BLaER1 (cell line): ENCODE measurements around the gene KLHDC10.
"Not testable (repeated sequence)": the region's sequence is repeated elsewhere in the genome, so short reads cannot be mapped to it uniquely, and the experiment has no call there.

Source experiments
- H3K27ac ChIP-seq: shearing (Covaris generic); formaldehyde crosslinking; 2 replicates; pipeline ENCODE4 v1.8.1; 2022
- H3K27me3 ChIP-seq: shearing (Covaris generic); formaldehyde crosslinking; 2 replicates; pipeline ENCODE4 v1.8.1; 2022
- H3K36me3 ChIP-seq: shearing (Covaris generic); formaldehyde crosslinking; 2 replicates; pipeline ENCODE4 v1.8.1; 2022
- H3K4me1 ChIP-seq: shearing (Covaris generic); formaldehyde crosslinking; 2 replicates; pipeline ENCODE4 v1.8.1; 2022
- H3K4me2 ChIP-seq: shearing (Covaris generic); formaldehyde crosslinking; 2 replicates; pipeline ENCODE4 v1.8.1; 2022
- H3K4me3 ChIP-seq: shearing (Covaris generic); formaldehyde crosslinking; 2 replicates; pipeline ENCODE4 v1.8.1; 2022
- H3K9ac ChIP-seq: shearing (Covaris generic); formaldehyde crosslinking; 2 replicates; pipeline ENCODE4 v1.8.1; 2022
- H3K9me3 ChIP-seq: shearing (Covaris generic); formaldehyde crosslinking; 2 replicates; pipeline ENCODE4 v1.8.1; 2022
- H4K20me1 ChIP-seq: shearing (Covaris generic); formaldehyde crosslinking; 2 replicates; pipeline ENCODE4 v1.8.1; 2022
- Cebpa-rat ChIP-seq: shearing (Covaris generic); IDR thresholded peaks from 2 replicates; pipeline ENCODE4 v1.8.1; 2022

KLHDC10 gene

GRCh38 chr7:130092598-130092997 lies 22.3 kb downstream of the KLHDC10 start:
- Histone ChIP-seq H3K27me3 (no peaks in the 10 kb centered on the region), H4K20me1 (peaks cover 86% of the 10 kb centered on the region), H3K9ac (no peak overlapping the region), H3K4me3 (no peak overlapping the region), H3K4me2 (no peak overlapping the region), H3K27ac (no peak overlapping the region), H3K9me3 (no peaks in the 10 kb centered on the region), H3K4me1 (no peaks in the 10 kb centered on the region), H3K36me3 (peaks cover 10% of the 10 kb centered on the region; the same call in 1 of the 2 replicates)
- TF ChIP-seq Cebpa-rat: no peak

- no peaks in the 10 kb centered on the region for H3K27me3 ChIP-seq
- H3K36me3 ChIP-seq: peaks cover 7% of the 10 kb centered on the region; the same call in 1 of the 2 replicates
- H3K4me3 ChIP-seq: no peak overlapping the region
- peaks cover 60% of the 10 kb centered on the region for H4K20me1 ChIP-seq
- no peaks in the 10 kb centered on the region for H3K9me3 ChIP-seq
- no peaks in the 10 kb centered on the region for H3K4me1 ChIP-seq
- TF ChIP-seq Cebpa-rat: no peak
- H3K27ac ChIP-seq: no peak overlapping the region
- H3K4me2 ChIP-seq: no peak overlapping the region
- H3K9ac ChIP-seq: no peak overlapping the region
These were observed 25.5 kb downstream of the KLHDC10 start for GRCh38 chr7:130095812-130096211.

DNA sequence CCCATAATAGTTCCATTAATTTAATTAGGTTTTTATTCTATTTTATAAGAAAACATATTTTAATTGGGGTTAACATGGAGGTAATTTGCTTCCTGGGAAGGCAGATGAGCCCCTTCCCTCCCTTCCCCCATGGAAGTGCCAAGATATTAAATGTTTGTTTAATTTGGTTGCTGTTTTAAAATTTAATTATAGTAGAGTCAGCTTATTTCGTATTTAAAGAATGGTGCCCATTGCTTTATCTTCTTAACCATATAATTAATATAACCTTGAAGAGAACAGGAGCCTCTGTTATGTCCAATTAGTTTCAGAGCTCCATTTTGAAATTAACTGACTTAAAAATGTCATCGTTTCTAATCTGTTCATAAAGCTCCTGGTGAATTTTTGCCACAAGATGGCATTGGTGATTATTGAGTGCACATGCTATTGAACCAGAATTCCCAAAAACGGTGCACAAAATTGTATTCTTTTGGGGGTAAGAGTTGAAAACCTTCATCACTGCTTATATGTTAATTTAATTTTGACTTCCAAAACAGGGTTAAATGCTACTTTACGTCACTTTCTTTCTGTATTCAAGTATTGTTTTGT lies 26.0 kb downstream of the KLHDC10 start:
- Histone ChIP-seq H3K4me1 (no peaks in the 10 kb centered on the region; the same call in 1 of the 2 replicates), H3K36me3 (peaks cover 7% of the 10 kb centered on the region; the same call in 1 of the 2 replicates), H3K9ac (no peak overlapping the region), H3K4me2 (no peak overlapping the region), H3K27me3 (no peaks in the 10 kb centered on the region), H3K9me3 (no peaks in the 10 kb centered on the region), H4K20me1 (peaks cover 55% of the 10 kb centered on the region), H3K4me3 (no peak overlapping the region), H3K27ac (no peak overlapping the region)
- TF ChIP-seq Cebpa-rat: no peak

- H3K4me1 ChIP-seq: peaks cover 12% of the 10 kb centered on the region; the same call in 1 of the 2 replicates
- no peak overlapping the region for H3K4me3 ChIP-seq
- H3K4me2 ChIP-seq: no peak overlapping the region
- no peaks in the 10 kb centered on the region for H3K9me3 ChIP-seq
- no peak for TF ChIP-seq Cebpa-rat
- H3K27me3 ChIP-seq: no peaks in the 10 kb centered on the region
- peaks cover 7% of the 10 kb centered on the region; the same call in 1 of the 2 replicates for H3K36me3 ChIP-seq
- peaks cover 45% of the 10 kb centered on the region for H4K20me1 ChIP-seq
- no peak overlapping the region for H3K9ac ChIP-seq
- no peak overlapping the region for H3K27ac ChIP-seq
These were observed 29.0 kb downstream of the KLHDC10 start for GRCh38 chr7:130099331-130099730.

DNA sequence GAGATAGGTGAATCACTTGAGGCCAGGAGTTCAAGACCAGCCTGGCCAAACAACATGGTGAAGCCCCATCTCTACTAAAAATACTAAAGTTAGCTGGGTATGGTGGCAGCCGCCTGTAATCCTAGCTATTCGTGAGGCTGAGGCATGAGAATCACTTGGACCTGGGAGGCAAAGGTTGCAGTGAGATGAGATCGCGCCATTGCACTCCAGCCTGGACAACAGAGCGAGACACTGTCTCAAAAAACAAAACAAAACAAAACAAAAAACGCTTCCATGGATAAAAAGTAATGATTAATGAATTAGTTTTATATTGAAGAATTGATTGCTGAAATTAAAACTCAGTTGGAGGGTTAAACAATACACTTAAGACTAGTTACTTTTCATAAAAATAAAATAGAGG lies 32.3 kb downstream of the KLHDC10 start:
- TF ChIP-seq Cebpa-rat: no peak
- Histone ChIP-seq H3K4me2 (no peak overlapping the region), H3K36me3 (peaks cover 21% of the 10 kb centered on the region), H3K4me3 (no peak overlapping the region), H3K9me3 (peaks cover 3% of the 10 kb centered on the region), H3K9ac (no peak overlapping the region), H3K27ac (no peak overlapping the region), H4K20me1 (peaks cover 21% of the 10 kb centered on the region; the same call in 1 of the 2 replicates), H3K27me3 (no peaks in the 10 kb centered on the region), H3K4me1 (peaks cover 12% of the 10 kb centered on the region; the same call in 1 of the 2 replicates)

DNA sequence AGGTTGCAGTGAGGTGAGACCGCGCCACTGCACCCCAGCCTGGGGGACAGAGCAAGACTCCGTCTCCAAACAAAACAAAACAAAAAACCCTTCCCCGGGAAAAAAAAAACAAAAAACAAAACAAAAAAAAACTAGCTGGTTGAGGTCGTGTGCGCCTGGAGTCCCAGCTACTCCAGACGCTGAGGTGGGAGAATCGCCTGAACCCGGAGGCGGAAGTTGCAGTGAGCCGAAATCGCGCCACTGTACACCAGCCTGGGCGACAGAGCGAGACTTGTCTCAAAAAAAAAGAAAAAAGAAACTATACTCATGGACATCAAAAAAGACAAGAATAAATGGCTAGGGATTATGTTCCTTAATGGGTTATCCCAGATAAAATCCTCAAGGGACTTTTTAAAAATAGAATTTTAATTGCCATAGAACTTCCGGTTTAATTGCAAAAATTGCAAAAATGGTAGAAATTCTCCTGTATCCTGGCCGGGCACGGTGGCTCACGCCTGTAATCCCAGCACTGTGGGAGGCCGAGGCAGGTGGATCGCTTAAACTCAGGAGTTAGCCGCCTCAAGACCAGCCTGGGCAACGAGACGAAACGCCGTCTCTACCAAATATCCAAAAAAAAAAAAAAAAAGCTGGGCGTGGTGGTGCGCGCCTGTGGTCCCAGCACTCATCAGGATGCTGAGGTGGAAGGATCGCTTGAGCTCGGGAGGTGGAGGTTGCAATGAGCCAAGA lies 37.8 kb downstream of the KLHDC10 start:
- Histone ChIP-seq H3K27me3 (no peaks in the 10 kb centered on the region), H3K27ac (no peak overlapping the region), H4K20me1 (peaks cover under 1% of the 10 kb centered on the region; the same call in 1 of the 2 replicates), H3K4me2 (no peak overlapping the region), H3K36me3 (peaks cover 18% of the 10 kb centered on the region), H3K9ac (no peak overlapping the region), H3K4me1 (no peaks in the 10 kb centered on the region), H3K4me3 (no peak overlapping the region), H3K9me3 (peaks cover 19% of the 10 kb centered on the region)
- no peak for TF ChIP-seq Cebpa-rat

GRCh38 chr7:130108809-130109208 lies 38.5 kb downstream of the KLHDC10 start:
- peaks cover 6% of the 10 kb centered on the region; the same call in 1 of the 2 replicates for H4K20me1 ChIP-seq
- peaks cover 19% of the 10 kb centered on the region for H3K9me3 ChIP-seq
- no peak for TF ChIP-seq Cebpa-rat
- H3K4me2 ChIP-seq: no peak overlapping the region
- no peak overlapping the region for H3K9ac ChIP-seq
- H3K4me1 ChIP-seq: no peaks in the 10 kb centered on the region
- H3K36me3 ChIP-seq: peaks cover 18% of the 10 kb centered on the region
- H3K27me3 ChIP-seq: no peaks in the 10 kb centered on the region
- no peak overlapping the region for H3K27ac ChIP-seq
- H3K4me3 ChIP-seq: no peak overlapping the region

GRCh38 chr7:130112093-130112492 lies 41.8 kb downstream of the KLHDC10 start:
- H4K20me1 ChIP-seq: peaks cover 14% of the 10 kb centered on the region; the same call in 1 of the 2 replicates
- H3K27ac ChIP-seq: no peak overlapping the region
- H3K4me1 ChIP-seq: no peaks in the 10 kb centered on the region
- H3K27me3 ChIP-seq: no peaks in the 10 kb centered on the region
- no peak for TF ChIP-seq Cebpa-rat
- H3K4me2 ChIP-seq: no peak overlapping the region
- H3K9ac ChIP-seq: no peak overlapping the region
- H3K9me3 ChIP-seq: peaks cover 19% of the 10 kb centered on the region
- 0 out of 2 replicates have a peak, but pooled peaks cover 7% of the 10 kb centered on the region for H3K36me3 ChIP-seq
- no peak overlapping the region for H3K4me3 ChIP-seq

GRCh38 chr7:130112662-130113425 lies 42.5 kb downstream of the KLHDC10 start:
- no peak for TF ChIP-seq Cebpa-rat
- no peak overlapping the region for H3K27ac ChIP-seq

DNA sequence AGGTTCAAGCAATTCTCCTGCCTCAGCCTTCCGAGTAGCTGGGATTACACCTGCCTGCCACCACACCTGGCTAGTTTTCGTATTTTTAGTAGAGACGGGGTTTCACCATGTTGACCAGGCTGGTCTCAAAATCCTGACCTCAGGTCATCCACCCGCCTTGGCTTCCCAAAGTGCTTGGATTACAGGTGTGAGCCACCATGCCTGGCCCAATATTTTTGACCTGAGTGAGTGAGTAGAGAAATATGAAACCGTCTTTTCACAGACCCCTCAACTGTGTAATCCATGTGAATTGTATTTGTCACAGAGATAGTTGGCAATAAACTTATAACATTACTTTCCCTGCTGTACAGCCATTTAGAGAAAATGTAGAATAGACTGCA lies 43.1 kb downstream of the KLHDC10 start:
- H3K27ac ChIP-seq, H3K27me3 ChIP-seq, H3K36me3 ChIP-seq, H3K9me3 ChIP-seq, H3K9ac ChIP-seq, H3K4me3 ChIP-seq, H3K4me1 ChIP-seq, H3K4me2 ChIP-seq: not testable (repeated sequence)
- peaks cover 18% of the 10 kb centered on the region; the same call in 1 of the 2 replicates for H4K20me1 ChIP-seq

More at GRCh38 chr7:130112662-130113425, 42.5 kb downstream of the KLHDC10 start:
- H3K4me2 ChIP-seq: no peak overlapping the region
- no peaks in the 10 kb centered on the region for H3K27me3 ChIP-seq
- peaks cover 13% of the 10 kb centered on the region for H3K9me3 ChIP-seq
- 0 out of 2 replicates have a peak, but pooled peaks cover 2% of the 10 kb centered on the region for H3K36me3 ChIP-seq
- H3K4me3 ChIP-seq: no peak overlapping the region
- H3K4me1 ChIP-seq: no peaks in the 10 kb centered on the region
- H3K9ac ChIP-seq: no peak overlapping the region
- H4K20me1 ChIP-seq: peaks cover 14% of the 10 kb centered on the region; the same call in 1 of the 2 replicates
